Stimulated activated CD4-positive, alpha-beta T cell treated with anti-CD3 and anti-CD28 coated beads, Interleukin-12 subunit alpha, Interleukin-12 subunit beta, amount 100 ng/mL, for 4 hours (primary cell): Measurements from ENCODE around the gene B3GNT7.
"Not testable (repeated sequence)": the region's sequence is repeated elsewhere in the genome, so short reads cannot be mapped to it uniquely, and the experiment has no call there.

ENCODE experiments used
- DNase-seq: peaks from one replicate; pipeline ENCODE4 v3.0.0-alpha.2; 2020

B3GNT7 gene

GRCh38 chr2:231430437-231430836 lies 34.9 kb downstream of the B3GNT7 start:
- not testable (repeated sequence) for DNase-seq

- no peak for DNase-seq
These were observed 36.1 kb downstream of the B3GNT7 start for GRCh38 chr2:231431606-231432005.

GRCh38 chr2:231433990-231434389 lies 38.5 kb downstream of the B3GNT7 start:
- no peak for DNase-seq

- no peak for DNase-seq
These were observed 41.4 kb downstream of the B3GNT7 start for GRCh38 chr2:231436957-231437356.

GRCh38 chr2:231449503-231450054 lies 54.1 kb downstream of the B3GNT7 start:
- no peak for DNase-seq

GRCh38 chr2:231450548-231450989 lies 55.1 kb downstream of the B3GNT7 start:
- no peak for DNase-seq
